22Rv1 (cell line): Measurements from ENCODE around the gene POC1A.

Experiments
- ZFX ChIP-seq: fragments of 450-650 bp; IDR thresholded peaks from 2 replicates; pipeline ENCODE4 v1.6.1; 2017; ENCODE audit warnings: antibody characterized with exemption, borderline replicate concordance
- TF ChIP-seq, protein P1 (sequence below): fragments of 450-650 bp; IDR thresholded peaks from 2 replicates; pipeline ENCODE4 v1.5.1; 2017; ENCODE audit warnings: mild to moderate bottlenecking

DNA sequence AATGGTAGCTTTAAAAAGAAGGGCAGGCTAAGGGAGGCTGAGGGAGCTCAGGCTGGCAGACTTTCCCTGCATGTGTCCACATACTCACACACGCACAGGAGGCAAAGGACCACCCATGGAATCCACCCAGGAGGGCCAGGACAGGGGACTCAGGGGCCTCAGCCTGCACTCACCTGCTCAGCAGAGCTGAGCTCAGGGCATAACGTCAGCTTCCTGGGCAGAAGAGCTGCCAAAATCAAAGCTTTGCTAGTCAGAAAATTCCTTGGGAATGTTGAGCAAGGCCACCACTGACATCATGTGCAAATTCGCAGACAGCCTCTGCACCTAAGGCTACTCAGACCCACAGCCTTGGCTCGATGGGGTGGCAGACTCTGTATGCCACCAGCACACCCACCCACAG is 27.3 kb upstream of the POC1A start:
- TF ChIP-seq, protein P1, sequence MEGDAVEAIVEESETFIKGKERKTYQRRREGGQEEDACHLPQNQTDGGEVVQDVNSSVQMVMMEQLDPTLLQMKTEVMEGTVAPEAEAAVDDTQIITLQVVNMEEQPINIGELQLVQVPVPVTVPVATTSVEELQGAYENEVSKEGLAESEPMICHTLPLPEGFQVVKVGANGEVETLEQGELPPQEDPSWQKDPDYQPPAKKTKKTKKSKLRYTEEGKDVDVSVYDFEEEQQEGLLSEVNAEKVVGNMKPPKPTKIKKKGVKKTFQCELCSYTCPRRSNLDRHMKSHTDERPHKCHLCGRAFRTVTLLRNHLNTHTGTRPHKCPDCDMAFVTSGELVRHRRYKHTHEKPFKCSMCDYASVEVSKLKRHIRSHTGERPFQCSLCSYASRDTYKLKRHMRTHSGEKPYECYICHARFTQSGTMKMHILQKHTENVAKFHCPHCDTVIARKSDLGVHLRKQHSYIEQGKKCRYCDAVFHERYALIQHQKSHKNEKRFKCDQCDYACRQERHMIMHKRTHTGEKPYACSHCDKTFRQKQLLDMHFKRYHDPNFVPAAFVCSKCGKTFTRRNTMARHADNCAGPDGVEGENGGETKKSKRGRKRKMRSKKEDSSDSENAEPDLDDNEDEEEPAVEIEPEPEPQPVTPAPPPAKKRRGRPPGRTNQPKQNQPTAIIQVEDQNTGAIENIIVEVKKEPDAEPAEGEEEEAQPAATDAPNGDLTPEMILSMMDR = no peak
- no peak for TF ChIP-seq ZFX
